HT1080 (cell line): ENCODE results near the gene NLGN1. TPM values are rescaled to one million over a fixed set of nuclear protein-coding genes. Genes with fewer than 3 reads are reported as not detected.
A peak's percentile ranks its signal among the peaks of the same experiment; 100 is the strongest.

Source experiments
- DNase-seq: peaks from one replicate; pipeline ENCODE4 v3.0.0-alpha.2; 2015; ENCODE audit warnings: low read depth
- total RNA-seq: library from RNA; depleted of rRNA; stranded (reverse); fragments of >200 nt; shearing (Covaris generic); gene quantifications from 2 replicates; pipeline ENCODE4 v1.2.3, GENCODE V29; 2014

The NLGN1 gene
- total RNA-seq, 1 experiment from 2014 or later, result 1.6 TPM

GRCh38 chr3:174061731-174062130, 664.2 kb downstream of the NLGN1 start:
- DNase-seq, result no peak

- no peak for DNase-seq
Observed at GRCh38 chr3:174062923-174063322, 665.4 kb downstream of the NLGN1 start.

GRCh38 chr3:174068035-174068434, 670.5 kb downstream of the NLGN1 start:
- DNase-seq, result no peak

- DNase-seq, result no peak
Observed at GRCh38 chr3:174072675-174073074, 675.1 kb downstream of the NLGN1 start.

GRCh38 chr3:174083706-174084105, 686.2 kb downstream of the NLGN1 start:
- DNase-seq, result no peak

- no peak for DNase-seq
Observed at GRCh38 chr3:174089592-174089991, 692.0 kb downstream of the NLGN1 start.

DNA sequence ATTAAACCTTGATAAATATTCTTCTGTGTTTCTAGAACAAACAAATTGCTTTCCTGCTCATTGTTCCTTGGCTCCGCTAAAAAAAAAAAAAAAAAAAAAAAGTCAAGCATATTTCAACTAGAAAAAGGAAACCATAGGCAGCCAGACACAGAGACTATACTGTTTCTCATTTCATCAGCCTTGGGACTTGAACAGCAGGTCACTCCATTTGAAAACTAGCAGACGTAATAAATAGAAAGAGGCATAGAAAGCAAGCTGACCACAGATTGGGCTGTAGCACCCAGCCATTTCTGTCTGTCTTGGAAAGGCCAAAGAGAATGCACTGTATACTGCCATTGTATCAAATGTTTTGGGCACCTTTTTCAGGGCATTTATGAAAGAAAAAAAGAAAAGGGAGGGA, 697.1 kb downstream of the NLGN1 start:
- DNase-seq, result no peak

GRCh38 chr3:174097686-174098085, 700.1 kb downstream of the NLGN1 start:
- no peak for DNase-seq

- no peak for DNase-seq
Observed at GRCh38 chr3:174098746-174099145, 701.2 kb downstream of the NLGN1 start.

GRCh38 chr3:174099724-174100123, 702.2 kb downstream of the NLGN1 start:
- DNase-seq, result no peak

- no peak for DNase-seq
Observed at GRCh38 chr3:174100744-174101143, 703.2 kb downstream of the NLGN1 start.

GRCh38 chr3:174101244-174101643, 703.7 kb downstream of the NLGN1 start:
- no peak for DNase-seq

GRCh38 chr3:174102274-174102673, 704.7 kb downstream of the NLGN1 start:
- DNase-seq, result no peak

DNA sequence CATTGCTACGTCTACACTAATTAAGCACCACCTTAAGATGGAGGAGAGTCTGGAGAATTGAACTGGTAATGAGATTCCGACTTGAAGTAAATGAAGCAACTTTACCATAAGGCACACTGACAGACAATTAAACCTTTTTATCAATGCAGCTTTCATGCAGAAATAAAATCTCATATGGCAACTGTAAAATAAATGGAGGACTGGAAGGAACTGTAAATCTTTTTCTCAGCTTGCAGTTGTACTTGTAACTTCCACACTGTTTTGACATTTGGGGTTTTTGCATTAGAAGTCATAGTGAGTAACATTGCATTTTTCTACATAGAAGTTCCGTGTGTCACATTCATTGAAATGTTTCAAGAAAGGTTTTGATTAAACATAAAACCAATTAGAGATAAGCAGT, 705.3 kb downstream of the NLGN1 start:
- DNase-seq, result no peak

GRCh38 chr3:174110761-174111160, 713.2 kb downstream of the NLGN1 start:
- no peak for DNase-seq

DNA sequence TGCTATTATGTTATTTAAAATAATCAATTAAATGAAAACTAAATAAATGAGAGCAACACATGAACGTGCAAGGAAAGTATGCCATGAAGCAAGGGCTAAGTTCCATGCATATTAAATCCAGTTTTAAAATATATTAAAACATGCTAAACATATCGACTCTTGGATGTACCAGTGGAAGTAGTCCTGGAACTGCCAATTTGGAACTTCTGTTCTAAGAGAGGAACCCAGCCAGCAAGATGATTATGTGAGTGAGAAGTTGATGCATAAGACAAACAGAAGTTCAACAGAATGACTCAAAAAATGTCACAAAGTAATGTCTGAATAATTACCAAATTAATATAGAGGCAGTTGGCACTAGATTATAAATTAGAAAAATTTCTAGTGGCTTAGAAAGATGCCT, 714.2 kb downstream of the NLGN1 start:
- no peak for DNase-seq

DNA sequence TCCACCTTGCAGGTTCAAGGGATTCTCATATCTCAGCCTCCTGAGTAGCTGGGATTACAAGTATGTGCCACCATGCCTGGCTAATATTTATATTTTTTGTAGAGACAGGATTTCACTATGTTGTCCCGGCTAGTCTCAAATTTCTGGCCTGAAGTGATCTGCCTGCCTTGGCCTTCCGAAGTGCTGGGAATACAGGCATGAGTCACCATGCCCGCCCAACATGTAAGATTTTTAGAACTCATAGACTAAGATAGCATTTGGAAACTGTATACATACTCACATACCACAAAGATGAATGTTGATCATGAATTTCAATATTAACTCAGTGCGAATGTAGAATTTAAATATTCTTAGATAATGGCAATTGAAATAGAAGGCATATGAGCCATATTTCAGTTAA, 718.9 kb downstream of the NLGN1 start:
- no peak for DNase-seq

- DNase-seq, result no peak
Observed at GRCh38 chr3:174120997-174121396, 723.5 kb downstream of the NLGN1 start.

DNA sequence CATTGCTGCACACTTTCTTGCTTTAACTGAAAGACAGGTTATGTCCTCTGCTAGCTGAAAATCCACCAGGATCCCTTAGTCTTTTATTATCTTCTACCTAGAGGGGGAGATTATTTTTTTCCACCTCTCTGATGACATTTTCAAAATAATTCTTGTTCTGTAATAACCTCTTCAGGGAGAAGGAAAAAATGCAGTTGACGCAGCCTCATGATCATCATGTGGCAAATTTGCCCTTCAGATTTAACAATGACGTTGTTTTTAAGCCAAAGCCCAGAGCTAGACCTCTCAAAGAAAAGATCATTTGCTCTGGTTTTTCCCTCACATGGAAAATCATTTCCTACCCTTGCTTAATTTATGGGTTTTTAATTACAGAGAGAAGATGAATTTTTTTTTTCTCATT, 724.9 kb downstream of the NLGN1 start:
- no peak for DNase-seq

DNA sequence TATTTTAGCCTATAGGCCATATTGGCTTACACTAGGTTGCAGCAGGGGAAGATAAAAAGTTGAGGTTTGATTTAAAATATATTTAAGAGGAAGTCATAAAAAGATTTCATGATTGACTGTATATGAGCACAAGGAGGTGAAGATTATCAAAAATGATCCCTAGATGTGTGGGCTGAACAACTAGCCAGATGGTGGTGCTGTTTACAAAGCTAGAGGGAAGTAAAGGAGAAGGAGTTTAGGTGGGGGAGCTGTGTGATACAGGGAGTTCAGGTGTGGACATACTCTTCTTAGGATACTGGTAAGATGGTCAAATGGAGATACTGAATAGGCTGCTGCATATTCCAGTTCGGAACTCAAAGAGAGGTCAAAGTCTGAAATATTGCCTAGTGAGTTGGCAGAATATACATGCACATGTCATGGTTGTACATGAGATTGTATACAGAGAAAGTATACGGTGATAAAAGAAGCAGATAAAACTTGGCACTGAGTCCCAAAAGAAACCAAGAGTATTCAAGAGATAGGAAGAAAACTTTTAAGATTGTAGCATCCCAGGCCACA, 727.8 kb downstream of the NLGN1 start:
- peak; percentile 55 for DNase-seq

- no peak for DNase-seq
Observed at GRCh38 chr3:174126990-174127758, 729.6 kb downstream of the NLGN1 start.

DNA sequence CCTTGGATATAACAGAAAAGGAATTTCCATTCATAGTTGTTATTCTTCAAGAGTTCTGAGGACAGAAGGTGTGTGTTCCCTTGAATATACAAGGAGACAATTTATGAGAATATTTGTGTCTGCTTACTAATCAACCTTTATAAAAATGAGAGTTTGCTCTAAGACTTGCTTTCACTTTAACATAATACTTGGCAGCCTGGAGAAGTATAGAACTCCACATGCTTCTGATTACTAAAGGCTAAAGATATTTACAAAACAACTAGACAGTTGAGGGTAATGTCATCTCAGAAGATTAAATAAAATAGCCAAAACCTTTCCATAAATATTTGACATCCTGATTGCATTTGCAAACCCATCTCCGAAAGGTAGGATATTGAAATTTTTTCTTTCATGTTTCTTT, 734.5 kb downstream of the NLGN1 start:
- DNase-seq, result no peak

- no peak for DNase-seq
Observed at GRCh38 chr3:174132421-174133042, 735.0 kb downstream of the NLGN1 start.
